Measurements from ENCODE around the gene PTPRM.

The PTPRM gene

GRCh38 chr18:8080092-8080491 is 513.0 kb downstream of the PTPRM start:
- TF ChIP-seq POLR2A (IDR thresholded peaks at IDR 0.05; ENCODE audit: low read depth, low read length), result no peak
- FAIRE-seq (no peak), DNase-seq (ENCODE audit: insufficient read length, low spot score) (no peak)

GRCh38 chr18:8081267-8081666 is 514.2 kb downstream of the PTPRM start:
- no peak for FAIRE-seq
- no peak for DNase-seq (ENCODE audit: insufficient read length, low spot score)
- no peak for TF ChIP-seq POLR2A (IDR thresholded peaks at IDR 0.05; ENCODE audit: low read depth, low read length)

- FAIRE-seq (no peak), DNase-seq (ENCODE audit: insufficient read length, low spot score) (no peak)
- TF ChIP-seq POLR2A (IDR thresholded peaks at IDR 0.05; ENCODE audit: low read depth, low read length), result no peak
Observed at GRCh38 chr18:8081872-8082553, 514.9 kb downstream of the PTPRM start.

GRCh38 chr18:8084160-8084559 is 517.0 kb downstream of the PTPRM start:
- FAIRE-seq (peak; percentile 88), DNase-seq (ENCODE audit: insufficient read length, low spot score) (peak; percentile 28)
- no peak for TF ChIP-seq POLR2A (IDR thresholded peaks at IDR 0.05; ENCODE audit: low read depth, low read length)

GRCh38 chr18:8088626-8089025 is 521.5 kb downstream of the PTPRM start:
- DNase-seq (ENCODE audit: insufficient read length, low spot score), result no peak
- TF ChIP-seq POLR2A (IDR thresholded peaks at IDR 0.05; ENCODE audit: low read depth, low read length), result no peak
- no peak for FAIRE-seq

GRCh38 chr18:8091035-8091434 is 523.9 kb downstream of the PTPRM start:
- FAIRE-seq (no peak), DNase-seq (ENCODE audit: insufficient read length, low spot score) (no peak)
- TF ChIP-seq POLR2A (IDR thresholded peaks at IDR 0.05; ENCODE audit: low read depth, low read length), result no peak

- TF ChIP-seq POLR2A (IDR thresholded peaks at IDR 0.05; ENCODE audit: low read depth, low read length), result no peak
- no peak for DNase-seq (ENCODE audit: insufficient read length, low spot score)
- no peak for FAIRE-seq
Observed at GRCh38 chr18:8095947-8096570, 528.9 kb downstream of the PTPRM start.

- no peak for TF ChIP-seq POLR2A (IDR thresholded peaks at IDR 0.05; ENCODE audit: low read depth, low read length)
- FAIRE-seq, result no peak
- no peak for DNase-seq (ENCODE audit: insufficient read length, low spot score)
Observed at GRCh38 chr18:8097399-8097798, 530.3 kb downstream of the PTPRM start.

- no peak for FAIRE-seq
- TF ChIP-seq POLR2A (IDR thresholded peaks at IDR 0.05; ENCODE audit: low read depth, low read length), result no peak
- no peak for DNase-seq (ENCODE audit: insufficient read length, low spot score)
Observed at GRCh38 chr18:8097927-8098326, 530.8 kb downstream of the PTPRM start.

GRCh38 chr18:8106603-8107002 is 539.5 kb downstream of the PTPRM start:
- no peak for TF ChIP-seq POLR2A (IDR thresholded peaks at IDR 0.05; ENCODE audit: low read depth, low read length)
- FAIRE-seq, result no peak
- no peak for DNase-seq (ENCODE audit: insufficient read length, low spot score)

GRCh38 chr18:8107426-8107825 is 540.3 kb downstream of the PTPRM start:
- FAIRE-seq (no peak), DNase-seq (ENCODE audit: insufficient read length, low spot score) (no peak)
- TF ChIP-seq POLR2A (IDR thresholded peaks at IDR 0.05; ENCODE audit: low read depth, low read length), result no peak

GRCh38 chr18:8114480-8114879 is 547.4 kb downstream of the PTPRM start:
- FAIRE-seq (no peak), DNase-seq (ENCODE audit: insufficient read length, low spot score) (no peak)
- no peak for TF ChIP-seq POLR2A (IDR thresholded peaks at IDR 0.05; ENCODE audit: low read depth, low read length)

- no peak for TF ChIP-seq POLR2A (IDR thresholded peaks at IDR 0.05; ENCODE audit: low read depth, low read length)
- FAIRE-seq (peak; percentile 87), DNase-seq (ENCODE audit: insufficient read length, low spot score) (peak; percentile 50)
Observed at GRCh38 chr18:8116341-8117005, 549.4 kb downstream of the PTPRM start.

GRCh38 chr18:8117006-8117371 is 549.9 kb downstream of the PTPRM start:
- DNase-seq (ENCODE audit: insufficient read length, low spot score) (no peak), FAIRE-seq (peak; percentile 83)
- no peak for TF ChIP-seq POLR2A (IDR thresholded peaks at IDR 0.05; ENCODE audit: low read depth, low read length)

- no peak for FAIRE-seq
- no peak for TF ChIP-seq POLR2A (IDR thresholded peaks at IDR 0.05; ENCODE audit: low read depth, low read length)
- DNase-seq (ENCODE audit: insufficient read length, low spot score), result no peak
Observed at GRCh38 chr18:8121101-8121500, 554.0 kb downstream of the PTPRM start.
